Bronchial smooth muscle cell (primary cell): Measurements from ENCODE around the gene STK11IP. TPM values are rescaled to one million over a fixed set of nuclear protein-coding genes. Genes with fewer than 3 reads are reported as not detected.

Source experiments
- total RNA-seq: library from RNA; depleted of rRNA; stranded (reverse); fragments of >200 nt; gene quantifications from 2 replicates; pipeline ENCODE4 v1.2.1, GENCODE V29; 2014

Gene STK11IP
- total RNA-seq, result 13.1 and 15.1 TPM in 2 replicates

GRCh38 chr2:219597552-219598307 lies at the start of gene STK11IP:
Gene STK11IP, plus strand, starts transcription at chr2:219597857. Its CDS starts 263 bp downstream, at chr2:219598120.

GRCh38 chr2:219571311-219572236 lies 26.1 kb upstream of the STK11IP start, which contains the start of gene OBSL1:
Gene OBSL1, minus strand, starts transcription at chr2:219571539. Its CDS starts 307 bp downstream, at chr2:219571232.

DNA sequence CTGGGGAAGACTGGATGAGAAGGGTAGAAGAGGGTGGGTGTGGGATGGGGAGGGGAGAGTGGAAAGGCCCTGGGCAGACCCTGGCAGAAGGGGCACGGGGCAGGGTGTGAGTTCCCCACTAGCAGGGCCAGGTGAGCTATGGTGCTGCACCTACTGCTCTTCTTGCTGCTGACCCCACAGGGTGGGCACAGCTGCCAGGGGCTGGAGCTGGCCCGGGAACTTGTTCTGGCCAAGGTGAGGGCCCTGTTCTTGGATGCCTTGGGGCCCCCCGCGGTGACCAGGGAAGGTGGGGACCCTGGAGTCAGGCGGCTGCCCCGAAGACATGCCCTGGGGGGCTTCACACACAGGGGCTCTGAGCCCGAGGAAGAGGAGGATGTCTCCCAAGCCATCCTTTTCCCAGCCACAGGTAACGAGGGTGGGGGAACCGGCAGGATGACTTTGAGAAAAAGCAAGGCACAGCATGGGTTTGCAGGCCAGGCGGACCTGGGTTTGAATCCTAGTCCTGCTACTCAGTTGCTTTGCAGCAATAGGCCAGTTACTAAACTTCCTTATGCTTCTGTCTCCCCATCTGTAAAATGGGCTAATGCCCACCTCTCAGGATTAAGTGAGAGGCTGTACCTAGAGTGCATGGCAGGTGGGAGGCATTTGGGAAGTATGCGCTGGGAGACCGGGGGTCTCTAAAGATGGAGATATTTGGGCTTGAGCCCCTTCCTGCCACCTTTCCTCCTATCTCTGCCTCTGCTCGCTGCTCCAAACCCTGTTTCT lies 25.2 kb upstream of the STK11IP start, which contains the start of gene INHA:
Gene INHA (plus strand): TSS at position 74 of the 765 bp plus-strand sequence. CDS start 65 bp downstream, at position 139.

GRCh38 chr2:219627103-219628100 lies 29.7 kb downstream of the STK11IP start, which contains the start of gene SLC4A3:
Gene SLC4A3, plus strand, starts transcription at chr2:219627630. Its CDS starts 363 bp downstream, at chr2:219627993.

Other genes starting within 250 kb of the STK11IP start
- 78.2 and 137 TPM in 2 replicates for gene DNPEP, start 209.9 kb upstream of the STK11IP start, total RNA-seq
- 2.4 and 2.7 TPM in 2 replicates for gene DES, start 179.5 kb upstream of the STK11IP start, total RNA-seq
- 7.8 and 9.1 TPM in 2 replicates for gene SPEG, start 163.0 kb upstream of the STK11IP start, total RNA-seq
- 57.7 and 58.9 TPM in 2 replicates for gene GMPPA, start 99.0 kb upstream of the STK11IP start, total RNA-seq
- 0.09 and 0.16 TPM in 2 replicates for gene ASIC4, start 83.4 kb upstream of the STK11IP start, total RNA-seq
- gene CHPF, start 54.0 kb upstream of the STK11IP start, total RNA-seq, result 49.3 and 59.7 TPM in 2 replicates
- 0.95 and 1.3 TPM in 2 replicates for gene TMEM198, start 53.8 kb upstream of the STK11IP start, total RNA-seq
- gene OBSL1, start 26.3 kb upstream of the STK11IP start, total RNA-seq, result 30.7 and 54.0 TPM in 2 replicates
- 0.26 and 0.32 TPM in 2 replicates for gene INHA, start 25.5 kb upstream of the STK11IP start, total RNA-seq
- 2.0 and 2.2 TPM in 2 replicates for gene SLC4A3, start 29.8 kb downstream of the STK11IP start, total RNA-seq